HUES64 (cell line): ENCODE measurements around the gene ZNF330. TPM values are rescaled to one million over a fixed set of nuclear protein-coding genes. Genes with fewer than 3 reads are reported as not detected.
"Not testable (repeated sequence)": the region's sequence is repeated elsewhere in the genome, so short reads cannot be mapped to it uniquely, and the experiment has no call there.

Experiments
- H3K27ac ChIP-seq: 2 replicates; pipeline ENCODE4 v1.7.0; 2013; ENCODE audit warnings: low read depth, low read length, inconsistent platforms
- H3K27me3 ChIP-seq: 2 replicates; pipeline ENCODE4 v1.6.1; 2013; ENCODE audit warnings: mild to moderate bottlenecking, low read length; ENCODE audit not compliant: insufficient read depth
- H3K36me3 ChIP-seq: 2 replicates; pipeline ENCODE4 v1.6.1; 2013; ENCODE audit warnings: mild to moderate bottlenecking, low read length; ENCODE audit not compliant: insufficient read depth
- H3K4me1 ChIP-seq: 2 replicates; pipeline ENCODE4 v1.6.1; 2013; ENCODE audit warnings: mild to moderate bottlenecking, low read length, moderate library complexity; ENCODE audit not compliant: insufficient read depth
- H3K4me3 ChIP-seq: 2 replicates; pipeline ENCODE4 v1.5.1; 2013; ENCODE audit warnings: mild to moderate bottlenecking, low read length, moderate library complexity
- H3K9ac ChIP-seq: 2 replicates; pipeline ENCODE4 v1.6.1; 2013; ENCODE audit warnings: mild to moderate bottlenecking, low read depth, low read length
- H3K9me3 ChIP-seq: 2 replicates; pipeline ENCODE4 v1.6.1; 2013; ENCODE audit warnings: low read depth, low read length; ENCODE audit not compliant: insufficient read depth
- WGBS: fragments of 150-250, 120-280 bp; methylation state at CpG from one replicate; pipeline ENCODE4 v1.1.7; 2013; ENCODE audit warnings: missing lambda C conversion rate; 5-methylcytosine and 5-hydroxymethylcytosine counted together
- polyA plus RNA-seq, 2 experiments: library from polyadenylated mRNA; stranded (reverse); fragments of 50-300 nt; gene quantifications; one replicate each; pipeline ENCODE4 v1.2.3, GENCODE V29; 2013

ZNF330 gene
- polyA plus RNA-seq (2013, experiment 1 of 2): 17.1 TPM
- polyA plus RNA-seq (2013, experiment 2 of 2): 28.3 TPM

DNA sequence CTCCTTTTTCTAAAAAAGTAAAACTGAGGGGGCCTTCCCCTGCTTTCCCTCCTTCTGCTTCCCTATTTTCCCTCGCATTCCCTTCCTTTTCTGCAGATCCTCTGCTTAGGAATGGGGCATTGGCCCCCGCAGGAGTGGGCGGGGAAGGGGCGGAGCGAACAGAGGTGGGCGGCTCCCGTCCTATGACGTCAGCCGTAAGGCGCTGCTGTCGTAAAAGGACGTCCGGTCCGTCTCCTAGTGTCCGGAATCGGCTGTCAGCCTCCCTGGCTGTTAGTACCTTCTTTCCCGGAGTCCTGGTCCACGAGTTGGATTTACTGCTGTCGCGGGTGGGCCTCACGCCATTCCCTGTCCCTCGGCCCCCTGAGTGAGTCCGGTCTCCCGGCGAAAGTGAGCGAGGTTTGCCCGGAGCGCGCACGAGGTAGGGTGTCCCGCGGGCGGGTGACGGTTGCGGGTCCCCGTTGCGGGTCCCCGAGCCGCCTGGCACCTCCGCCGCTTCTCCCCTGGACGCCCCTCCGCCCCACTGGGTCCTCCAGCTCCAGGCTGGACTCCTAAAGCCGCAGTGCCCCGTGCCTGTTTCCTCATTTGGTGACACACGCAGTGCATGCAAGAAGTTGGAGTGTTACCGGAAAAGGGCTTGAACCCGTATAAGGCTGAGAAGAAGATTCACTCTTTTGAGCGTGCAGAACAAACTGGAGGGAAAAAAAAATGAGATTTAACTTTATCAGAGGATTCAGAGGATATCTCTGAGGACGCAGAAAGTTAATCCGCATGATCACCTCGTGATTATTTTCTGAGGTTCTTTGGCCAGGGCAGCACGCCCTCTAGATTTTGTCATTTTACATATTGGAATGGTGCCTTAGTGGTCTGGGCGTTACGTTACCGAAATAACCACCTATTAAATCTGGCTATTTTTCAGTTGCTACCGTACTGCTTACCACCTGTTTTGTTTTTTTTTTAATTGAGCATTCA, at the start of gene ZNF330:
Gene ZNF330, plus strand, starts transcription at position 205 of the 969 bp plus-strand sequence. CDS start 1,477 bp downstream, outside the sequence.
- Histone ChIP-seq H3K9me3 (no peaks in the 10 kb centered on the region), H3K9ac (peak within 1 kb of the TSS; percentile 73), H3K4me3 (peak within 1 kb of the TSS; percentile 95), H3K27ac (peak within 1 kb of the TSS; percentile 16; the same call in 1 of the 2 replicates), H3K27me3 (no peaks in the 10 kb centered on the region), H3K4me1 (peaks cover 14% of the 10 kb centered on the region), H3K36me3 (peaks cover 37% of the 10 kb centered on the region)
- under 1% methylated on average over 56 of the region's 57 CpGs for WGBS

DNA sequence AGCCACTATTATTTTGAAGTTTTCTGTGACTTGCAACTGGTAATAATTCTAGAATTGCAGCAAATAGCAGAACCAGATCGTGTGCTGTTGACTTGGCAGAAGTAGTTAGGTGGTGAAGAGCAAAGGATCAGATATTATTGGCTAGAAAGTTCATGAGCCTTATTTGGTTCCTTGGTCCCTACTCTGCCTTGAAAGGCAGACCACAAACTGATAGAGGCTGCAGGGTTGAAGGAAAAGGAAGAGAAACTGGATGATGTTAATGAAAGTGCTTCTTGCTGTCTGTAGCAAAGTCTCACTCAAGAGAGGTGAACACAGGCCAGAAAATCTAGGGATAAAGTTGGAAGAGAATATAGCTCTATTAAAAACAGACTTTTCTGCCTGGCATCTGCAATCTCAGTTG, 46.2 kb upstream of the ZNF330 start:
- Histone ChIP-seq H3K9me3 (no peaks in the 10 kb centered on the region), H3K27me3 (no peaks in the 10 kb centered on the region), H3K27ac (no peak overlapping the region), H3K36me3 (no peaks in the 10 kb centered on the region), H3K4me3 (no peak overlapping the region), H3K9ac (no peak overlapping the region), H3K4me1 (no peaks in the 10 kb centered on the region)
- WGBS: 94% methylated on average over 1 of the region's 1 CpG

DNA sequence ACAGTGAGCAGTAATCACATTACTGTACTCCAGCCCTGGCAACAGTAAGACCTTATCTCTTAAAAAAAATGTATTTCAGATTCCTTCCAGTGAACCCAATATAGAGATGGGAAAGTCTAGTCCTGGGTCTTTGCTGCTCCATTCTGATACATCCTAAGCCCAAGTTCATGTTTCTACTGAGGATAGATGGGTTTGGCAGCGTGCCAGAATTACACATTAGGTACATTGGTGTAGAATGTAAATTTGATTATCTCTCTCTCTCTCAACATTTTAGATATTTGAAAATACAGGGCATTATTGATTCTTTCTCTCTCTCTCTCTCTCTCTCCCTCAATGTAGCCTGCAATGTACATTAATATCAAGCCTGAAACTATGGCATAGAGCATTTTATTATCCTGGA, 43.5 kb upstream of the ZNF330 start:
- no peak overlapping the region for H3K4me3 ChIP-seq
- WGBS: no CpG with 5 or more reads among the region's 1 CpG
- no peaks in the 10 kb centered on the region for H3K9me3 ChIP-seq
- no peak overlapping the region for H3K9ac ChIP-seq
- no peak overlapping the region for H3K27ac ChIP-seq
- no peaks in the 10 kb centered on the region for H3K27me3 ChIP-seq
- H3K36me3 ChIP-seq: no peaks in the 10 kb centered on the region
- H3K4me1 ChIP-seq: no peaks in the 10 kb centered on the region

DNA sequence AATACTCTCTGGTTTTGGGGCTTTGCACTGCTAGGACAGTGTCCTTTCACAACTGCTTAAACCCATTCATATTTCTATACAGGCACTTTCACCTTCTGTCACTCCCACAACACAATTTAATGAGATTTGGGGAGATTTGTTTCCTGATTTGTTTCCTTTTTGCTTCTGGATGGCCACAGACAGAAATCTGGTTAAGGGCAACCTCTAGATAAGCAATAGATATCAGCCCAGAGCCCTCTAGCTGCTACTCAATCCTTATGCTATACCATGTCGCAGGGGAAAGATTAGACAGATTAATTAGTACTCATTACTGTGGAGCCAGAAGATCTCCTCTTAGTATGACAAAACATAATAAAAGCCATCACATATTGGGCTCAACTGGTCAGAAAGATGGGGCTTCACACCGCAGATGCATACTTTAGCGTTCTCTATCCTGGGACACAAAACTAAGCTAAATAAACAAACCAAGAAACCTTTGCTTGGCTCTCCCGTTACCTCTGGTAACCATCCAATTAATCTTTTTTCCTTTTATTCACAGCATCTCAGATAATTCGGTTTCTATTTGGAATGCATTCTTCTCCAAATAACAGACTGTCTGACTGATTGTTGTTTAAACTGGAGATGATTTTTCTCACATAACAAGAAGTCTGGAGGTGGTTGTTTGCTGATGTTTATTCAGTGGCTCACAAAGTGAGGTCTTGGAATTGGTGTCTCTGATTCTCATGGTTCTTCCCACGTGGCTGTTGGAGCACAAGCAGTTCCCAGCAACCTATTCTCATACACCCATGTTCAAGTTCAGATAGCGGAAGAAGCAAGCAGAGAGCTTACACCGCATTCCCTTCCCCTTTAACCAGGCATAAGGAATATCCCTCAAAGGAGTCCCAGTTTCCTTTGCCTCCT, 41.0 kb upstream of the ZNF330 start:
- Histone ChIP-seq H3K27ac (no peak overlapping the region), H3K36me3 (no peaks in the 10 kb centered on the region), H3K9ac (no peak overlapping the region), H3K4me3 (no peak overlapping the region), H3K4me1 (no peaks in the 10 kb centered on the region), H3K9me3 (no peaks in the 10 kb centered on the region), H3K27me3 (no peaks in the 10 kb centered on the region)
- 76% methylated on average over 7 of the region's 8 CpGs for WGBS

DNA sequence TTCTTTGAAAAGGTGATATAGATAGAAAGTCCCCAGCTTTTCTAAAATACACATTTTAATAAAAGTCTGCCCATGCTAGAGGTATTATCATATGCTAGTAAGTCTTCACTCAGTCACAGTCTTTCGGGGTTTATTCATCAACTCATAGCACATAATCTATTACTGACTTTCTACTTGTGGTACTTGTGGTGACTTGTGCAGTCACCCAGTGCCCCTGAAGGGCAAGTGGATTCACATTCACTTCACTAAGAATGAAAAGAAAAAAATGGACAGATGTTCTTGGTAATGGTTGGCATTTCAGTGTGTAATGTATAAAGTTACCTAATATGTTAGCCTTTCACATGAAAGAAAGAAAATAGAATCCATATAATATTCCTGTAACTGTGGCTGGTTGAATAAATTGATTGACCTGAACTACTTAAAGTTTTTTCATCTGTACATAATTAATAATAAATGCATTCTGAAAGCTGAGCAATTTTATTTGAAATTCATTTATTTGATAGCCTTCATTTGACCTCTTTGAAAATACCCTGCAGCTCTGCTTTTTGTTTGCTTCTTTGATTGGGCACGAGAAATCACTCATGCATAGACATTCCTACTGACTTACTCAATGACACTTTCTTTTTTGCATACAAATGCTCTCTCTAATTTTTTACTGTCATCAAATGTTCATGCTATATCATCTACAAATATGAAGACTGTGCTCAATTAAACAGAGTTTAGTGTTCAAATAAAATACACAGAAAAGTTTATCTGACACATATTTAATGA, 39.5 kb upstream of the ZNF330 start:
- Histone ChIP-seq H3K4me3 (no peak overlapping the region), H3K27me3 (no peaks in the 10 kb centered on the region), H3K27ac (no peak overlapping the region), H3K9ac (no peak overlapping the region), H3K4me1 (no peaks in the 10 kb centered on the region), H3K36me3 (no peaks in the 10 kb centered on the region), H3K9me3 (no peaks in the 10 kb centered on the region)
- 89% methylated on average over 2 of the region's 2 CpGs for WGBS

DNA sequence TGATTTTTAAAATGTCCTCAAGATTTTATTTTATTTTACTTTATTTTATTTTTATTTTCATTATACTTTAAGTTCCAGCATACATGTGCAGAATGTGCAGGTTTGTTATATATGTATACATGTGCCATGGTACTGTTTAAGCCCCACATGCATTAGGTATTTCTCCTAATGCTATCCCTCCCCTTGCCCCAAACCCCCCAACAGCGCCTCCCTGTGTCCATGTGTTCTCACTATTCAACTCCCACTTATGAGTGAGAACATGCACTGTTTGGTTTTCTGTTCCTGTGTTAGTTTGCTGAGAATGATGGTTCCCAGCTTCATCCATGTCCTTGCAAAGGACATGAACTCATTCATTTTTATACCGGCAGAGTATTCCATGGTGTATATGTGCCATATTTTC, 37.2 kb upstream of the ZNF330 start:
- not testable (repeated sequence) for H3K36me3 ChIP-seq, H3K4me1 ChIP-seq, H3K9ac ChIP-seq, H3K4me3 ChIP-seq, H3K27ac ChIP-seq, H3K27me3 ChIP-seq, H3K9me3 ChIP-seq
- WGBS: 91% methylated on average over 1 of the region's 2 CpGs

DNA sequence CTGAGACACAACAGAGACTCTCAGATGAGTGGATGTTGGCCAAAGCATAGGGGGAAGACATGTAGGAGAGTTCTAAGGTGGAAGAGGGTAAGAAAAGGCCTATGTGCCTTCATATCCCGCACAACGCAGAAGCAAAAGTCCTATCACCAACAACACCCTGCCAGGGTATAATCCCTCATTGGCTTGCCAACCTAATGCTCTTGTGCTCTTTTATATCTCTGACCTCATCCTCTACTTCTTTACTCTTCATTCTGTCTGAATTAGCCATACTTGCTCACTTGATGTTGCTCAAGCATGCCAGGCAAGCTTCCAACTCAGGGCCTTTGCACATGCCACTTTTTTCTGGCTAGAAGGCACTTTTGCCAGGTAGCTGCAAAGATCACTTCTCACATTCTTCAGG, 28.1 kb upstream of the ZNF330 start:
- no peaks in the 10 kb centered on the region for H3K9me3 ChIP-seq
- H3K27ac ChIP-seq: no peak overlapping the region
- no peak overlapping the region for H3K4me3 ChIP-seq
- 95% methylated on average over 2 of the region's 2 CpGs for WGBS
- no peak overlapping the region for H3K9ac ChIP-seq
- H3K36me3 ChIP-seq: no peaks in the 10 kb centered on the region
- H3K4me1 ChIP-seq: no peaks in the 10 kb centered on the region
- no peaks in the 10 kb centered on the region for H3K27me3 ChIP-seq

DNA sequence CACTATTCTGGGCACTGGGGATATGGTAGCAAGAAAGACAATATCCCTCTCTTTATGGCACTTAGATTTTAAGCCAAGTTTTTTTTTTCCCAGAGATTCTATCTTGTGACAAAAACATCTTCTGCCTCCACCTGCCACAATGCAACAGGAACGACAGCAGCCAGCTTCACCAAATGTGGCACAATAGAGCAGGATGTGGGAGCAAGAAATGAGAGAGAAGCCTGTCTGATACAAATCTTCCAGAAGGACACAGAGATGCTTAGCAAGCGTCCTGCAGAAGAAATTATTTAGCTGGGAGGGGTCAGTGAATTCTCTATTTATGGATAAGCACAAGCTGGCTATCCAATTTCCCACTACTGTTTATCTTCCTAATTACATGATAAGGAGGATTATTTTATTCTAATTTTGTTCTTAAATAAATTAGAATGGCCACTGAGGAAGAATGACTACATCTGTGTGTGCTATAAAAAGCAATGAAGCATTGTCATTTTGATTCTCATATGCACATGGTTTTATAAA, 27.1 kb upstream of the ZNF330 start:
- Histone ChIP-seq H3K4me3 (no peak overlapping the region), H3K36me3 (no peaks in the 10 kb centered on the region), H3K9me3 (no peaks in the 10 kb centered on the region), H3K4me1 (no peaks in the 10 kb centered on the region), H3K9ac (no peak overlapping the region), H3K27ac (no peak overlapping the region), H3K27me3 (no peaks in the 10 kb centered on the region)
- WGBS: 70% methylated on average over 2 of the region's 2 CpGs

DNA sequence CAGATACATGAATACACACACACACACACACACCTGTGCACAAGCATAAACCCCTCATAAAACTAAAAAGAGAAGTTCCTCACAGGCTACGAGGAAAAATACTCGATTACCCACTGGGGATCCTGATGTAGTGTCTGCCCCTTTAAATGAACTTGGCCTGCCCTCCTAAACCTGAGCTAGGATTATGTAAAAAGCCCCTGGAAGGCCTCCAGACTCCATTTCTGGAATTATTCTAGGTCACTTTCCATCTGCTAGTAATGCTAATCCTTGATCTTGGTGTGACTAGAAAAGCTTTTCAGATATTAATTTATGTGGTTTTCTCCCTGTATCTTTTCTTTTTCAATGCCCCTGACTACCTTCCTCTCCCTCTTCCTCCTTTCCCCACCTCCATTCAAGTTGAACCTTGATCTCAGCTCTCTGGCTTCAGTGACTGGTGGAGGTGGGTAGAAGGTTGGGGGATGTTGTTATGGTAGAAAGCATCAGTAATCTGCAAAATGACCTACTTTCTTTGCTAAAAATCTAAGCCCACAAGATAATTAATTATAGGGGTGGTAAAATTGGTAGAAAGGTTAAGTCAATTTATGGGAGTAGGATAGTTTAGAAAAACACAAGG, 25.5 kb upstream of the ZNF330 start:
- no peaks in the 10 kb centered on the region for H3K36me3 ChIP-seq
- no peaks in the 10 kb centered on the region for H3K4me1 ChIP-seq
- H3K27ac ChIP-seq: no peak overlapping the region
- 67% methylated on average over 2 of the region's 2 CpGs for WGBS
- no peak overlapping the region for H3K4me3 ChIP-seq
- H3K9ac ChIP-seq: no peak overlapping the region
- no peaks in the 10 kb centered on the region for H3K27me3 ChIP-seq
- no peaks in the 10 kb centered on the region for H3K9me3 ChIP-seq

DNA sequence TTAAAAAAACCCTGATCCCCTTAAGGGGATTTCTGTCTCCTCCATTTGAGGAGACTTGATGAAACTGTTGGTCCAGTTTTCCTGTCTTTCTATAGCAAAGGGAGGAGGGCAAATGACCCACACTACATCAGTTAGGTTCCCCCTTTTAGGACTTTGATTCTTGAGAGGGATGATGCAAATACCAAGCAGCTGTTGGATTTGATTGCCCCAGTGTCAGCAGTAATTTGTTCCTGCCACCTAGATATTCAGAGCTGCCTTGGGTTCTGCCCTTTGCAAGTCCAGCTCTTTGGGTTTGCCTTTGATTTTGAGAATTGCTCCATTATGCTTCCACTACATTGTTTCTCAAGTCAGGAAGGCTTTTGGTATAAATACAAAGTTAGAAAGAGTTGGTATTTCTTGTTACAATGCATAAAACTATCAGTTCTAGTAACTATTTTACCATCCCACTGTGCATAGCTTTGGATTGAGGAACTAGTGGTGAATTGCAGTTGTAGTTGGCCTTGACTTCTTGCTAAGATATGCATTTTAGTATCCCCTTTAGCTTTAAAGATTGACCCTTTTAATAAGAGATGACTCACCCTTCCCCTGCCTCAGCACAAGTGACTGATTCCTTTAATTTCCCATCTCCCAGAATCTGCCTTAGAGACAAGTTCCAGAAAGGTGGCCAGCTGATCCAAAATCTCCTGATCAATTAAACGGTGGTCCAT, 24.3 kb upstream of the ZNF330 start:
- Histone ChIP-seq H3K4me3 (no peak overlapping the region), H3K4me1 (no peaks in the 10 kb centered on the region), H3K36me3 (no peaks in the 10 kb centered on the region), H3K27ac (no peak overlapping the region), H3K9me3 (no peaks in the 10 kb centered on the region), H3K27me3 (no peaks in the 10 kb centered on the region), H3K9ac (no peak overlapping the region)
- 88% methylated on average over 1 of the region's 1 CpG for WGBS
